SK-N-SH treated with all-trans-retinoic acid at 6 μM for 48 hours (cell line): ENCODE data around the gene REPS2.

Experiments used
- ATAC-seq: fragments of 200-7000 bp; cut with Tn5 transposase; 3 replicates; pipeline ENCODE4 v1.9.1; 2020; ENCODE audit warnings: mild to moderate bottlenecking, moderate library complexity
- ARNTL ChIP-seq: fragments of 450-650 bp; formaldehyde crosslinking; IDR thresholded peaks from 2 replicates; pipeline ENCODE4 v1.5.0; 2020; ENCODE audit warnings: low read depth, mild to moderate bottlenecking, moderate library complexity, borderline replicate concordance
- BACH2 ChIP-seq: fragments of 250-450 bp; sonication (Bioruptor Pico); IDR thresholded peaks from 2 replicates; pipeline ENCODE4 v1.9.0; 2021; ENCODE audit warnings: mild to moderate bottlenecking, borderline replicate concordance
- CREB5 ChIP-seq: fragments of 250-450 bp; sonication (Bioruptor Pico); IDR thresholded peaks from 2 replicates; pipeline ENCODE4 v1.5.1; 2020; ENCODE audit warnings: low read depth, mild to moderate bottlenecking, moderate library complexity
- CSDC2 ChIP-seq: fragments of 250-450 bp; sonication (Bioruptor Pico); IDR thresholded peaks from 2 replicates; pipeline ENCODE4 v1.5.0; 2020; ENCODE audit warnings: mild to moderate bottlenecking, moderate library complexity
- CSRNP3 ChIP-seq: fragments of 250-450 bp; sonication (Bioruptor Pico); IDR thresholded peaks from 2 replicates; pipeline ENCODE4 v1.5.1; 2021; ENCODE audit warnings: mild to moderate bottlenecking, moderate library complexity
- ESRRG ChIP-seq: fragments of 250-450 bp; sonication (Bioruptor Pico); IDR thresholded peaks from 2 replicates; pipeline ENCODE4 v1.6.1; 2021; ENCODE audit warnings: mild to moderate bottlenecking
- GLIS3 ChIP-seq: fragments of 250-450 bp; sonication (Bioruptor Pico); IDR thresholded peaks from 2 replicates; pipeline ENCODE4 v1.5.0; 2020; ENCODE audit warnings: mild to moderate bottlenecking, moderate library complexity
- OSR1 ChIP-seq: fragments of 250-450 bp; sonication (Bioruptor Pico); IDR thresholded peaks from 2 replicates; pipeline ENCODE4 v1.8.0; 2022; ENCODE audit warnings: moderate library complexity, mild to moderate bottlenecking, inconsistent platforms
- PATZ1 ChIP-seq: fragments of 250-450 bp; sonication (Bioruptor Pico); IDR thresholded peaks from 2 replicates; pipeline ENCODE4 v1.8.0; 2020; ENCODE audit warnings: mild to moderate bottlenecking, moderate library complexity, borderline replicate concordance
- POU6F1 ChIP-seq: fragments of 250-450 bp; sonication (Bioruptor Pico); IDR thresholded peaks from 2 replicates; pipeline ENCODE4 v1.8.0; 2021; ENCODE audit warnings: low read depth, mild to moderate bottlenecking, moderate library complexity, borderline replicate concordance
- PPARA ChIP-seq: fragments of 250-450 bp; sonication (Bioruptor Pico); IDR thresholded peaks from 2 replicates; pipeline ENCODE4 v1.5.0; 2020; ENCODE audit warnings: mild to moderate bottlenecking, borderline replicate concordance
- RARB ChIP-seq: fragments of 250-450 bp; sonication (Bioruptor Pico); IDR thresholded peaks from 2 replicates; pipeline ENCODE4 v1.8.0; 2021; ENCODE audit warnings: mild to moderate bottlenecking, moderate library complexity
- SNAI2 ChIP-seq: fragments of 250-450 bp; sonication (Bioruptor Pico); IDR thresholded peaks from 2 replicates; pipeline ENCODE4 v1.5.0; 2020; ENCODE audit warnings: mild to moderate bottlenecking, moderate library complexity
- TCF4 ChIP-seq: fragments of 250-450 bp; sonication (Bioruptor Pico); IDR thresholded peaks from 2 replicates; pipeline ENCODE4 v1.8.0; 2021; ENCODE audit warnings: mild to moderate bottlenecking, moderate library complexity, borderline replicate concordance
- TOX ChIP-seq: fragments of 250-450 bp; sonication (Bioruptor Pico); IDR thresholded peaks from 2 replicates; pipeline ENCODE4 v1.8.0; 2021; ENCODE audit warnings: mild to moderate bottlenecking, moderate library complexity, borderline replicate concordance
- TSHZ2 ChIP-seq: fragments of 250-450 bp; sonication (Bioruptor Pico); IDR thresholded peaks from 2 replicates; pipeline ENCODE4 v1.5.0; 2020; ENCODE audit warnings: mild to moderate bottlenecking, moderate library complexity
- ZC3H10 ChIP-seq: fragments of 250-450 bp; sonication (Bioruptor Pico); IDR thresholded peaks from 2 replicates; pipeline ENCODE4 v1.5.1; 2021; ENCODE audit warnings: mild to moderate bottlenecking, moderate library complexity
- ZFP3 ChIP-seq: fragments of 250-450 bp; sonication (Bioruptor Pico); IDR thresholded peaks from 2 replicates; pipeline ENCODE4 v1.5.0; 2020; ENCODE audit warnings: mild to moderate bottlenecking, moderate library complexity
- ZFP30 ChIP-seq: fragments of 450-650 bp; formaldehyde crosslinking; IDR thresholded peaks from 2 replicates; pipeline ENCODE4 v1.5.0; 2022; ENCODE audit warnings: mild to moderate bottlenecking, moderate library complexity
- ZNF565 ChIP-seq: fragments of 450-650 bp; formaldehyde crosslinking; conservative IDR thresholded peaks from 2 replicates; pipeline ENCODE4 v1.5.0; 2020; ENCODE audit warnings: low read depth, mild to moderate bottlenecking, moderate library complexity
- ZNF70 ChIP-seq: fragments of 450-650 bp; formaldehyde crosslinking; IDR thresholded peaks from 2 replicates; pipeline ENCODE4 v1.5.0; 2020; ENCODE audit warnings: mild to moderate bottlenecking, moderate library complexity
- ZNF8 ChIP-seq: fragments of 450-650 bp; formaldehyde crosslinking; IDR thresholded peaks from 2 replicates; pipeline ENCODE4 v1.5.0; 2020; ENCODE audit warnings: mild to moderate bottlenecking, moderate library complexity

REPS2 gene

GRCh38 chrX:17098516-17099247 is 152.2 kb downstream of the REPS2 start (continued):
- TF ChIP-seq ZFP3, result no peak
- no peak for TF ChIP-seq ZNF565 (CRISPR knock-in tag)

- ATAC-seq, result no peak
- no peak for TF ChIP-seq ZFP3
- TF ChIP-seq PATZ1 (CRISPR knock-in tag), result no peak
- no peak for TF ChIP-seq SNAI2 (CRISPR knock-in tag)
- TF ChIP-seq TOX, result no peak
- no peak for TF ChIP-seq CSDC2
- TF ChIP-seq GLIS3 (CRISPR knock-in tag), result no peak
- TF ChIP-seq ZNF565 (CRISPR knock-in tag), result no peak
- TF ChIP-seq ESRRG, result no peak
- no peak for TF ChIP-seq PPARA (CRISPR knock-in tag)
Observed at GRCh38 chrX:17104433-17104832, 158.0 kb downstream of the REPS2 start.

GRCh38 chrX:17120816-17121215 is 174.4 kb downstream of the REPS2 start:
- TF ChIP-seq PATZ1 (CRISPR knock-in tag) (no peak), TSHZ2 (CRISPR knock-in tag) (no peak), OSR1 (CRISPR knock-in tag) (no peak), GLIS3 (CRISPR knock-in tag) (no peak), ZC3H10 (no peak), PPARA (CRISPR knock-in tag) (no peak), ZNF8 (CRISPR knock-in tag) (no peak), TOX (no peak), ARNTL (CRISPR knock-in tag) (no peak), ZFP30 (CRISPR knock-in tag) (no peak)
- TF ChIP-seq, all 23 proteins: peak for 0
- ATAC-seq, result no peak

GRCh38 chrX:17154001-17154400 is 207.5 kb downstream of the REPS2 start:
- no peak for ATAC-seq
- TF ChIP-seq SNAI2 (CRISPR knock-in tag), result no peak
- no peak for TF ChIP-seq POU6F1
- no peak for TF ChIP-seq CSDC2
- no peak for TF ChIP-seq TOX
- no peak for TF ChIP-seq ZFP30 (CRISPR knock-in tag)
- TF ChIP-seq BACH2 (CRISPR knock-in tag), result no peak
- no peak for TF ChIP-seq RARB
- no peak for TF ChIP-seq CSRNP3 (CRISPR knock-in tag)
- no peak for TF ChIP-seq ZC3H10
- TF ChIP-seq ZNF70 (CRISPR knock-in tag), result no peak
- TF ChIP-seq ARNTL (CRISPR knock-in tag), result no peak
- no peak for TF ChIP-seq ZFP3
- no peak for TF ChIP-seq PPARA (CRISPR knock-in tag)
- TF ChIP-seq CREB5 (CRISPR knock-in tag), result no peak
- no peak for TF ChIP-seq PATZ1 (CRISPR knock-in tag)
- TF ChIP-seq TCF4 (CRISPR knock-in tag), result no peak
- no peak for TF ChIP-seq GLIS3 (CRISPR knock-in tag)
